Neural progenitor cell (in vitro differentiated cells): ENCODE measurements around the gene ITGA8. TPM values are rescaled to one million over a fixed set of nuclear protein-coding genes. Genes with fewer than 3 reads are reported as not detected.

Experiments used
- DNase-seq: peaks from one replicate; pipeline ENCODE4 v3.0.0-alpha.2; 2016; ENCODE audit warnings: low spot score
- H2AFZ ChIP-seq: fragments of 200-600 bp; sonication (generic); replicated peaks from 2 replicates; pipeline ENCODE4 v1.6.1; 2016; ENCODE audit warnings: antibody characterized with exemption
- H3F3A ChIP-seq: fragments of 200-600 bp; sonication (generic); 2 replicates; pipeline ENCODE4 v1.6.1; 2016; ENCODE audit warnings: antibody characterized with exemption, low read depth
- H3K27ac ChIP-seq: fragments of 200-600 bp; sonication (generic); 2 replicates; pipeline ENCODE4 v1.5.1; 2016; ENCODE audit warnings: mild to moderate bottlenecking
- H3K27me3 ChIP-seq: fragments of 200-600 bp; sonication (generic); 2 replicates; pipeline ENCODE4 v1.6.1; 2016; ENCODE audit warnings: mild to moderate bottlenecking, moderate library complexity
- H3K36me3 ChIP-seq: fragments of 200-600 bp; sonication (generic); 2 replicates; pipeline ENCODE4 v1.5.1; 2016
- H3K4me1 ChIP-seq: fragments of 200-600 bp; sonication (generic); 2 replicates; pipeline ENCODE4 v1.6.1; 2016; ENCODE audit warnings: mixed run types
- H3K4me2 ChIP-seq: fragments of 200-600 bp; sonication (generic); 2 replicates; pipeline ENCODE4 v1.6.1; 2016
- H3K4me3 ChIP-seq: fragments of 200-600 bp; sonication (generic); 2 replicates; pipeline ENCODE4 v1.5.1; 2016
- H3K79me2 ChIP-seq: fragments of 200-600 bp; sonication (generic); 2 replicates; pipeline ENCODE4 v1.6.1; 2016; ENCODE audit warnings: low read depth
- H3K9ac ChIP-seq: fragments of 200-600 bp; sonication (generic); 2 replicates; pipeline ENCODE4 v1.6.1; 2016
- H3K9me3 ChIP-seq: fragments of 200-600 bp; sonication (generic); 2 replicates; pipeline ENCODE4 v1.5.1; 2016; ENCODE audit warnings: low read depth
- H4K20me1 ChIP-seq: fragments of 200-600 bp; sonication (generic); 2 replicates; pipeline ENCODE4 v1.6.1; 2016; ENCODE audit warnings: low read depth
- H3K27ac Mint-ChIP-seq: 3 replicates; pipeline ENCODE4 v1.8.0; 2021; ENCODE audit warnings: mixed read lengths
- H3K27me3 Mint-ChIP-seq: 2 replicates; pipeline ENCODE4 v1.8.0; 2022; ENCODE audit warnings: low read depth, mild to moderate bottlenecking, inconsistent platforms, moderate library complexity, mixed read lengths; ENCODE audit not compliant: insufficient read depth
- H3K36me3 Mint-ChIP-seq: 3 replicates; pipeline ENCODE4 v1.8.0; 2021; ENCODE audit warnings: mixed read lengths
- H3K4me1 Mint-ChIP-seq: 3 replicates; pipeline ENCODE4 v1.8.0; 2021; ENCODE audit warnings: mixed read lengths
- H3K4me3 Mint-ChIP-seq: 3 replicates; pipeline ENCODE4 v1.8.0; 2021; ENCODE audit warnings: mild to moderate bottlenecking, moderate library complexity, mixed read lengths
- H3K9me3 Mint-ChIP-seq: 3 replicates; pipeline ENCODE4 v1.8.0; 2020; ENCODE audit warnings: mixed read lengths
- EZH2 ChIP-seq: fragments of 200-600 bp; sonication (generic); IDR thresholded peaks from 2 replicates; pipeline ENCODE4 v1.6.1; 2017; ENCODE audit warnings: antibody characterized with exemption, mild to moderate bottlenecking, moderate library complexity
- EZH2phosphoT487 ChIP-seq: fragments of 200-600 bp; sonication (generic); IDR thresholded peaks from 2 replicates; pipeline ENCODE4 v1.6.1; 2017; ENCODE audit warnings: antibody characterized with exemption
- total RNA-seq: library from RNA; depleted of rRNA; stranded (reverse); fragments of >200 nt; gene quantifications from 2 replicates; pipeline ENCODE4 v1.2.3, GENCODE V29; 2015; ENCODE audit warnings: low replicate concordance
- TF ChIP-seq, protein P1 (sequence below): fragments of 200-600 bp; sonication (generic); IDR thresholded peaks from 2 replicates; pipeline ENCODE4 v1.5.1; 2017; ENCODE audit warnings: antibody characterized with exemption, mild to moderate bottlenecking

The ITGA8 gene
- total RNA-seq, 1 donor from 2014 or later = 0.15 TPM

GRCh38 chr10:15491856-15492642 lies 227.7 kb downstream of the ITGA8 start:
- H2AFZ ChIP-seq = no peak overlapping the region
- H3K4me2 ChIP-seq = no peak overlapping the region
- H3K4me3 ChIP-seq = no peak overlapping the region
- Mint-ChIP-seq H3K27ac (no peak overlapping the region), H3K4me3 (no peak overlapping the region), H3K36me3 (no peaks in the 10 kb centered on the region), H3K4me1 (peaks cover 4% of the 10 kb centered on the region), H3K9me3 (peaks cover 8% of the 10 kb centered on the region), H3K27me3 (no peaks in the 10 kb centered on the region)
- no peak for DNase-seq
- no peaks in the 10 kb centered on the region for H3K27me3 ChIP-seq
- H3K36me3 ChIP-seq = no peaks in the 10 kb centered on the region
- TF ChIP-seq, protein P1, sequence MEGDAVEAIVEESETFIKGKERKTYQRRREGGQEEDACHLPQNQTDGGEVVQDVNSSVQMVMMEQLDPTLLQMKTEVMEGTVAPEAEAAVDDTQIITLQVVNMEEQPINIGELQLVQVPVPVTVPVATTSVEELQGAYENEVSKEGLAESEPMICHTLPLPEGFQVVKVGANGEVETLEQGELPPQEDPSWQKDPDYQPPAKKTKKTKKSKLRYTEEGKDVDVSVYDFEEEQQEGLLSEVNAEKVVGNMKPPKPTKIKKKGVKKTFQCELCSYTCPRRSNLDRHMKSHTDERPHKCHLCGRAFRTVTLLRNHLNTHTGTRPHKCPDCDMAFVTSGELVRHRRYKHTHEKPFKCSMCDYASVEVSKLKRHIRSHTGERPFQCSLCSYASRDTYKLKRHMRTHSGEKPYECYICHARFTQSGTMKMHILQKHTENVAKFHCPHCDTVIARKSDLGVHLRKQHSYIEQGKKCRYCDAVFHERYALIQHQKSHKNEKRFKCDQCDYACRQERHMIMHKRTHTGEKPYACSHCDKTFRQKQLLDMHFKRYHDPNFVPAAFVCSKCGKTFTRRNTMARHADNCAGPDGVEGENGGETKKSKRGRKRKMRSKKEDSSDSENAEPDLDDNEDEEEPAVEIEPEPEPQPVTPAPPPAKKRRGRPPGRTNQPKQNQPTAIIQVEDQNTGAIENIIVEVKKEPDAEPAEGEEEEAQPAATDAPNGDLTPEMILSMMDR = no peak
- no peak for TF ChIP-seq EZH2phosphoT487
- TF ChIP-seq EZH2 = no peak
- H3K79me2 ChIP-seq = no peaks in the 10 kb centered on the region
- H3K9me3 ChIP-seq = no peaks in the 10 kb centered on the region
- H4K20me1 ChIP-seq = no peaks in the 10 kb centered on the region
- no peaks in the 10 kb centered on the region for H3K4me1 ChIP-seq
- no peak overlapping the region for H3K9ac ChIP-seq
- no peak overlapping the region for H3K27ac ChIP-seq
- no peaks in the 10 kb centered on the region for H3F3A ChIP-seq

DNA sequence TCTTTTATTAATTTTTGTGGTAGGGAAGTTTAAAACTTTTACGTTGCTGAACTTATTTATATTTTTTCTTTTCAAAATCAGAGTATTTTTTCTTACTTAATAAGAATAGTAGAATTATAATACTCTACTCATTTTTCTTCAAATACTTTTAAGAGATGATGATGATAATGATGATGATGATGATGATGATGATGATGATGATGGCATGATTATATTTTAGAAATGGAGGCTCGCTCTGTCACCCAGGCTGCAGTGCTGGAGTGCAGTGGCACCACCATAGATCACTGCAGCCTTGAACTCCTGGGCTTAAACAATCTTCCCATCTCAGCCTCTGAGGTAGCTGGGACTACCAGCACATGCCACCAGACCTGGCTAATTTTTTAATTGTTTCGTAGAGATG lies 230.3 kb downstream of the ITGA8 start:
- Histone ChIP-seq H3F3A (no peaks in the 10 kb centered on the region), H3K4me2 (no peak overlapping the region), H3K4me1 (no peaks in the 10 kb centered on the region), H3K27ac (no peak overlapping the region), H3K9ac (no peak overlapping the region), H4K20me1 (no peaks in the 10 kb centered on the region), H3K79me2 (no peaks in the 10 kb centered on the region), H3K9me3 (no peaks in the 10 kb centered on the region), H3K36me3 (no peaks in the 10 kb centered on the region), H2AFZ (no peak overlapping the region), H3K4me3 (no peak overlapping the region), H3K27me3 (no peaks in the 10 kb centered on the region)
- Mint-ChIP-seq H3K27me3 (peaks cover 2% of the 10 kb centered on the region), H3K36me3 (no peaks in the 10 kb centered on the region), H3K27ac (no peak overlapping the region), H3K4me1 (peaks cover 10% of the 10 kb centered on the region), H3K4me3 (no peak overlapping the region), H3K9me3 (peaks cover 9% of the 10 kb centered on the region)
- TF ChIP-seq, protein P1 = no peak
- TF ChIP-seq EZH2 = no peak
- no peak for TF ChIP-seq EZH2phosphoT487
- DNase-seq = no peak

GRCh38 chr10:15487376-15487775 lies 232.3 kb downstream of the ITGA8 start:
- H3K27me3 Mint-ChIP-seq = peaks cover 3% of the 10 kb centered on the region
- H3K79me2 ChIP-seq = no peaks in the 10 kb centered on the region
- DNase-seq = no peak
- H3K9me3 Mint-ChIP-seq = peaks cover 18% of the 10 kb centered on the region
- no peak overlapping the region for H3K4me3 ChIP-seq
- H2AFZ ChIP-seq = no peak overlapping the region
- no peak overlapping the region for H3K4me2 ChIP-seq
- TF ChIP-seq EZH2phosphoT487 (no peak), EZH2 (no peak)
- TF ChIP-seq, protein P1 = no peak
- H3K9me3 ChIP-seq = no peaks in the 10 kb centered on the region
- H3K27me3 ChIP-seq = peaks cover 14% of the 10 kb centered on the region
- H3F3A ChIP-seq = no peaks in the 10 kb centered on the region
- H4K20me1 ChIP-seq = no peaks in the 10 kb centered on the region
- H3K27ac Mint-ChIP-seq = no peak overlapping the region
- H3K9ac ChIP-seq = no peak overlapping the region
- no peaks in the 10 kb centered on the region for H3K4me1 ChIP-seq
- H3K36me3 Mint-ChIP-seq = no peaks in the 10 kb centered on the region
- H3K4me3 Mint-ChIP-seq = no peak overlapping the region
- H3K27ac ChIP-seq = no peak overlapping the region
- H3K36me3 ChIP-seq = no peaks in the 10 kb centered on the region
- H3K4me1 Mint-ChIP-seq = peaks cover 15% of the 10 kb centered on the region
